ENCODE data around the gene EVL. TPM values are rescaled to one million over a fixed set of nuclear protein-coding genes. Genes with fewer than 3 reads are reported as not detected.

EVL gene
- total and polyA plus RNA-seq, 2 donors (not counting 3 experiments of a cell fraction or from before 2014, with no cell fraction given): 34.6 to 62.5 TPM

- Histone ChIP-seq H3K9me3 (replicated peaks; ENCODE audit: control insufficient read depth, insufficient read depth, low read length) (no peaks in the 10 kb centered on the region), H3K79me2 (ENCODE audit: control insufficient read depth, insufficient read depth, low read length) (no peaks in the 10 kb centered on the region), H3K27me3 (ENCODE audit: control insufficient read depth in 2 of 2, insufficient read depth in 2 of 2, low read length in 2 of 2) (no peaks in the 10 kb centered on the region), H3K4me2 (ENCODE audit: insufficient read depth, low read length) (no peak overlapping the region), H3K4me3 (replicated peaks in 1 of 3; ENCODE audit: insufficient read depth in 1 of 3, low read depth in 1 of 3, low read length in 3 of 3) (no peak overlapping the region), H3K27ac (ENCODE audit: insufficient read depth, low read depth, low read length) (no peak overlapping the region), H4K20me1 (replicated peaks; ENCODE audit: control insufficient read depth, extremely low read depth, insufficient read depth, low read length) (no peaks in the 10 kb centered on the region), H3K36me3 (ENCODE audit: control insufficient read depth in 2 of 2, extremely low read depth in 1 of 2, insufficient read depth in 2 of 2, low read length in 2 of 2) (no peaks in the 10 kb centered on the region), H3K9ac (replicated peaks; ENCODE audit: extremely low read depth, insufficient read depth, low read length) (no peak overlapping the region), H3K4me1 (ENCODE audit: control insufficient read depth, extremely low read depth, insufficient read depth, low read length) (no peaks in the 10 kb centered on the region), H2AFZ (ENCODE audit: low read depth, low read length) (no peak overlapping the region), H3K9me1 (replicated peaks; ENCODE audit: control insufficient read depth, extremely low read depth, insufficient read depth, low read length) (no peaks in the 10 kb centered on the region)
- BruUV-seq (replicated peaks): no TSS peak
- no peak for TF ChIP-seq JUN (IDR thresholded peaks at IDR 0.05; ENCODE audit: borderline replicate concordance, insufficient read depth, insufficient read length, low read depth)
- TF ChIP-seq, protein P1, sequence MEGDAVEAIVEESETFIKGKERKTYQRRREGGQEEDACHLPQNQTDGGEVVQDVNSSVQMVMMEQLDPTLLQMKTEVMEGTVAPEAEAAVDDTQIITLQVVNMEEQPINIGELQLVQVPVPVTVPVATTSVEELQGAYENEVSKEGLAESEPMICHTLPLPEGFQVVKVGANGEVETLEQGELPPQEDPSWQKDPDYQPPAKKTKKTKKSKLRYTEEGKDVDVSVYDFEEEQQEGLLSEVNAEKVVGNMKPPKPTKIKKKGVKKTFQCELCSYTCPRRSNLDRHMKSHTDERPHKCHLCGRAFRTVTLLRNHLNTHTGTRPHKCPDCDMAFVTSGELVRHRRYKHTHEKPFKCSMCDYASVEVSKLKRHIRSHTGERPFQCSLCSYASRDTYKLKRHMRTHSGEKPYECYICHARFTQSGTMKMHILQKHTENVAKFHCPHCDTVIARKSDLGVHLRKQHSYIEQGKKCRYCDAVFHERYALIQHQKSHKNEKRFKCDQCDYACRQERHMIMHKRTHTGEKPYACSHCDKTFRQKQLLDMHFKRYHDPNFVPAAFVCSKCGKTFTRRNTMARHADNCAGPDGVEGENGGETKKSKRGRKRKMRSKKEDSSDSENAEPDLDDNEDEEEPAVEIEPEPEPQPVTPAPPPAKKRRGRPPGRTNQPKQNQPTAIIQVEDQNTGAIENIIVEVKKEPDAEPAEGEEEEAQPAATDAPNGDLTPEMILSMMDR (IDR thresholded peaks at IDR 0.05; ENCODE audit: extremely low read depth in 1 of 2, insufficient read depth in 1 of 2, low read depth in 1 of 2, low read length in 2 of 2): no peak
- TF ChIP-seq MYC (IDR thresholded peaks at IDR 0.05; ENCODE audit: low read depth, low read length): no peak
- TF ChIP-seq, protein P2, sequence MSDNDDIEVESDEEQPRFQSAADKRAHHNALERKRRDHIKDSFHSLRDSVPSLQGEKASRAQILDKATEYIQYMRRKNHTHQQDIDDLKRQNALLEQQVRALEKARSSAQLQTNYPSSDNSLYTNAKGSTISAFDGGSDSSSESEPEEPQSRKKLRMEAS (IDR thresholded peaks at IDR 0.05; ENCODE audit: insufficient read depth, insufficient read length): no peak
- TF ChIP-seq FOS (IDR thresholded peaks at IDR 0.05; ENCODE audit: borderline replicate concordance, insufficient read depth, low read length): no peak
- TF ChIP-seq GATA2 (IDR thresholded peaks at IDR 0.05; ENCODE audit: insufficient read depth, insufficient read length, low read depth, low read length): no peak
- no peak for TF ChIP-seq POLR2AphosphoS5 (IDR thresholded peaks at IDR 0.05; ENCODE audit: insufficient read depth, low read depth, low read length)
- TF ChIP-seq POLR2A (IDR thresholded peaks at IDR 0.05; ENCODE audit: low read depth, low read length): no peak
- no peak for TF ChIP-seq EZH2 (IDR thresholded peaks at IDR 0.05; ENCODE audit: borderline replicate concordance, low read depth, low read length, severe bottlenecking)
- dilution Hi-C loops (cut with MboI; ENCODE audit: extremely low pct_ligation_motif_present, low sequenced_read_pairs) (no loop called here), intact Hi-C loops (cut with micrococcal nuclease) (no loop called here)
- POLR2A ChIA-PET: no interaction called here
- DNase-seq (ENCODE audit: low read depth, low spot score) (no peak), FAIRE-seq (no peak)
- CTCF ChIA-PET: no interaction called here
These were observed 20.2 kb downstream of the EVL start for GRCh38 chr14:100085462-100085861.

Data from endothelial cell of umbilical vein (primary cell).